Epithelial cell of proximal tubule (primary cell): ENCODE results near the gene E2F6. TPM values are rescaled to one million over a fixed set of nuclear protein-coding genes. Genes with fewer than 3 reads are reported as not detected.

Experiments
- DNase-seq: peaks from one replicate; pipeline ENCODE4 v3.0.0-alpha.2; 2011; ENCODE audit warnings: low read depth
- H3K4me3 ChIP-seq: 2 replicates; pipeline ENCODE4 v1.5.1; 2011; ENCODE audit warnings: low read depth, mild to moderate bottlenecking, low read length
- CTCF ChIP-seq: conservative IDR thresholded peaks from 2 replicates; pipeline ENCODE4 v1.5.1; 2012; ENCODE audit warnings: low read depth, mild to moderate bottlenecking, low read length
- total RNA-seq: library from RNA; depleted of rRNA; stranded (reverse); fragments of >200 nt; gene quantifications from 2 replicates; pipeline ENCODE4 v1.2.3, GENCODE V29; 2015

The E2F6 gene, protein sequence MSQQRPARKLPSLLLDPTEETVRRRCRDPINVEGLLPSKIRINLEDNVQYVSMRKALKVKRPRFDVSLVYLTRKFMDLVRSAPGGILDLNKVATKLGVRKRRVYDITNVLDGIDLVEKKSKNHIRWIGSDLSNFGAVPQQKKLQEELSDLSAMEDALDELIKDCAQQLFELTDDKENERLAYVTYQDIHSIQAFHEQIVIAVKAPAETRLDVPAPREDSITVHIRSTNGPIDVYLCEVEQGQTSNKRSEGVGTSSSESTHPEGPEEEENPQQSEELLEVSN
- 11.0 and 16.0 TPM in 2 replicates for total RNA-seq

DNA sequence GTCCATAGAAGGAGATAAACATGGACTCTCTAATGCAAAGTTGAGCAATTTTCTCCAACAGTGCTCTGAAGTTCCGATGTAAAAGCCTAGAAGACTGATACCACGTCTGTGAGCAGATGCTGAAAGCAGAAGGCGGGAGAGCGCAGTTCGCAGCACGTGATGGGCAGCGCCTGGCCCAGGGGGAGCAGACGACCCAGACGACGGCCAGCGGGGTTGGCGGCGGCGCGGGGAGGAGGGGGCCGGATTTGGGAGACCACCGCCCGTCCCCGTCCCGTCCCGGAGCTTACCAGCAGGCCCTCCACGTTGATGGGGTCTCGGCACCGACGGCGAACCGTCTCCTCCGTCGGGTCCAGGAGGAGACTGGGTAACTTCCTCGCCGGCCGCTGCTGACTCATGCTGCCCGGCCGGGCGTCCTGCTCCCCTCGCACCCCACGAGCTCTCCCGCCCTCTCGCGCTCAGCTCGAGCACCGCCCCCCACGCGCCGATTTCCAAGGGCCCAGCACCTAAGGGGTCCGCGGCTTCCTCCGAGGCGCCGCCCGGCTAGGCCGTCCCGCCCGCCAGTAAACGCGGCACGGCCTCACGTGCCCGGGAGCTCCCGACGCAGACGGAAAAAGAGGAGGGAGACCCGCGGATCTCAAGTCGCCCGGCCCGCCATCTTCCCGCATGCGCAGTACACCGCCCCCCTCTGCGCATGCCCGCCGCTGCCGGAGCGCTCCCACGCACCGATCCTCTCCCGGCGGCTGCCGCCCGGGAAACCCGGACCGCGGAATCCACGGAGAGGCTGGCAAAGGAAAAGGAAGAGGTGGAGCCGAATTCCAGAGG, at the start of gene E2F6:
Gene E2F6 (minus strand): TSS at position 677 of the 822 bp plus-strand sequence. CDS start 282 bp downstream, at position 395.
- DNase-seq: peak; percentile 45
- H3K4me3 ChIP-seq: peak within 1 kb of the TSS; percentile 70
- no peak for TF ChIP-seq CTCF

DNA sequence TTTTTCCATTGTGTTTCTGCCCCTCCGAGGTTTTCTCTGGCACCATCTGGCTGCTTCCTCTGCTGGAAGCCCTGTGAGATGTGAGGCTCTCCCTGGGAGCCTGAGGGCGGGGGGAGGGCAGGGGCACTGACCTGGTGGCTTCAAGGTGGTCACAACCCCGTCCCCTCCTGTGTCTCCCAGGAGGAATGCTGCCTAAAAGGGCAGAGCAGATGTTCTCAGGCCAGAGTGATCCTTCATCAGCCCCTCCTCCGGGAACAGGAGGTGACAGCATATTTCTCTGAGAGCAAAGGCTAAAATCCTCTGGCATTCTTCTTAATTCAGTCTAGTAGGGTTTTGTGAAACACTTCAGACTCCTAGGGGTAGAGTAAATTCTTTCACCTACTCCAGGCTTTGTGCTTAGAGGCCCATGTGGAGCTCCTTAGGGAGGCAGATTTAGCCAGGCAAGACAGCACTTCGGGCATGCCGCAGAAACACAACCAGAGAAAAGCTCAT, 49.6 kb upstream of the E2F6 start:
- no peak for TF ChIP-seq CTCF
- H3K4me3 ChIP-seq: no peak overlapping the region
- no peak for DNase-seq

- DNase-seq: no peak
- no peak overlapping the region for H3K4me3 ChIP-seq
- TF ChIP-seq CTCF: no peak
These were observed 48.9 kb upstream of the E2F6 start for GRCh38 chr2:11514904-11515303.

GRCh38 chr2:11514081-11514730, 48.2 kb upstream of the E2F6 start:
- DNase-seq: no peak
- no peak for TF ChIP-seq CTCF
- no peak overlapping the region for H3K4me3 ChIP-seq

GRCh38 chr2:11513319-11513718, 47.4 kb upstream of the E2F6 start:
- H3K4me3 ChIP-seq: no peak overlapping the region
- TF ChIP-seq CTCF: no peak
- DNase-seq: no peak

DNA sequence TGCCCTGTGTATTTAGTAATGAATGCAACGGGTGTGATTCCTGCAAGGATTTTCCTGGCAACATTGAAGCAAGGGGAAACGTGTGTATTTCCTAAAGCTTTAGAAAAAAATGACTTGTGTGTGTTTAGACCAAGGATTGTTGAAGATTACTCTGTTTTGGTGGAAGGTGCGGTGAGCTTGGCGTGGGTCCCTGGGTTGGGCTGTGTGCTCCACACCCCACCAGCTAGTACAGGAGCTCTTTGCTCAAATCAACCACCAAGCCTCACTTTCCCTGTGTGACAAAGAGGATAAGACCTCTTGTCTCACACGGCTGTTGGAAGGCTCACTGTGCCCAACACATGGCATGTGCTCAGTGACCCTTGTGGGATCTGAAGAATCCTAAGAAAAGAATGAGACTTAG, 46.5 kb upstream of the E2F6 start:
- DNase-seq: no peak
- no peak for TF ChIP-seq CTCF
- H3K4me3 ChIP-seq: no peak overlapping the region
